CD4-positive, alpha-beta T cell treated with Interleukin-17A for 4 hours (primary cell): ENCODE data around the gene RGP1.

Experiments
- DNase-seq: peaks from one replicate; pipeline ENCODE4 v3.0.0-alpha.2; 2020; ENCODE audit warnings: mixed read lengths

RGP1 gene

GRCh38 chr9:35723426-35723825, 25.7 kb upstream of the RGP1 start:
- DNase-seq, result no peak

- DNase-seq, result no peak
Measured at GRCh38 chr9:35723908-35724307, 25.2 kb upstream of the RGP1 start.

DNA sequence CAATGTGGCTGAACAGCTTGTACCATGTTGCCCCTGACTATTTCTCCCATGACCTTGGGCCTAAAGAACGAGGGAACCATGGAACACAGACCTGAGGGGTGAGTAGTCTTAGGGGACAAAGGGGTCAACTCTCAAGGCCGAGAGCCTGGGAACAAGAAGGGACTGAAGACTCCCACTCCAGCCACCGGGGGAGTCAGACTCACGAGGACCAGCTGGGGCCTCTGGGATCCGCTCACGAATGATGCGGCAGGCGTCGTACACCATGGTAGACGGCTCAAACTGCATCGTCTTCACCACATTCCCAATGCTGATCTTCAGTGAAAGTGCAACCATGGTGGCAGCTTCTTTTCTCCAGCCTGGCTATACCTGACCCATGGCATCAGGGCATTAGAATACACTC, 23.7 kb upstream of the RGP1 start:
- no peak for DNase-seq

GRCh38 chr9:35726931-35727330, 22.2 kb upstream of the RGP1 start:
- peak; percentile 61 for DNase-seq

DNA sequence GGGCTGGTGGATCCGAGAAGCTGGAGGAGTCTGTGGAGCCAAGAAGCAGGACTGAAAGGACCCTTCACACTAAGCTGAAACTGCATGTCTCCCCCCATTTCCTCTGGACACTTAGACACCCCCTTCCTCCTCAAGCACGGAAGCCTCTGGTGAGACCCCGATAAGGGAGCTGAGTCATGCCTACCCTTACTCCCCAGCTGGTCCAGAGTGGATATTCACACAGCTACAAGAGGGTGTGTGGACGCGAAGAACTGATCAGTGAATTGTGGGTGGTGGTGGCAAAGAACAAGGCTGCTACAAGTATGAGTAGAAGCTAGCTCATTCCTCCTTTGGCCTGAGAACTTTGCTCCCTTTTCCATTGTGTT, 21.4 kb upstream of the RGP1 start:
- no peak for DNase-seq

GRCh38 chr9:35728041-35728971, 20.8 kb upstream of the RGP1 start:
- DNase-seq, result peak; percentile 54

- DNase-seq, result no peak
Measured at GRCh38 chr9:35729101-35729500, 20.0 kb upstream of the RGP1 start.

DNA sequence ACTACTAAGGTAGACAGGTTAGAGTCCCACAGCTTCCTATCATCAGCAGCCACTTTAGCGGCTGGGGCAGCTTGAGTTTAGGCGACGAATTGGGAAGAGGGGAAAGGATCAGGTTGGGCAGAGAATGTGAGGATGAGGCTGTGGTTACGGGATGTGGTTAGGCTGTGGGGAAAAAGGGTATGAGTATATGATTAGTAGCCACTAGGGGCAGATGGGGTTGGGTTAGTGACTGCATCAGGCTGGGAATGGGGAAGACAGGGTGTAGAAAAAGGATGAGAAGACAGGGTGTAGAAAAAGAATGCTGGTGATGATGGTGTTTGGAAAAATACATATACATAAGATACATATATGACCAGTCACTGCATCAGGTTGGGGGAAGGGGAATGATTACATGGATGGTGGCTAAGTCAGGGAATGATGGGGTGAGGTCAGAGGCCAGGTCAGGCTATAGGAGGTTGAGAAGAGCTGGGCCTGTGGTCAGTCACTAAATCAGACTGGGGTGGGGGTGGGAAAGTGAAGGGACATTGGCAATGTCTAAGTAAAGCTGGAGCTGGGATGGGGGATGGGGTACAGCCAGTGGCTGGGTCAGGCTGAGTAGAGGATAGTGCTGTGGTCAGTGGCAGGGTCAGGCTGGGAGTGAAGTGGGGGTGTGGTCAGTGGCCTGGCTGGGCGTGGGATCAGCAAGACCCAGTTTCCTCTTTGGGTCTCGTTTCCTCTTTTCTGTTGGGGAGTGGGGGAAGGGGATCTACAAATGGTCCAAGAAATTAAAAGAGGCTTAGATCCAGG, 19.2 kb upstream of the RGP1 start:
- DNase-seq, result peak; percentile 37

DNA sequence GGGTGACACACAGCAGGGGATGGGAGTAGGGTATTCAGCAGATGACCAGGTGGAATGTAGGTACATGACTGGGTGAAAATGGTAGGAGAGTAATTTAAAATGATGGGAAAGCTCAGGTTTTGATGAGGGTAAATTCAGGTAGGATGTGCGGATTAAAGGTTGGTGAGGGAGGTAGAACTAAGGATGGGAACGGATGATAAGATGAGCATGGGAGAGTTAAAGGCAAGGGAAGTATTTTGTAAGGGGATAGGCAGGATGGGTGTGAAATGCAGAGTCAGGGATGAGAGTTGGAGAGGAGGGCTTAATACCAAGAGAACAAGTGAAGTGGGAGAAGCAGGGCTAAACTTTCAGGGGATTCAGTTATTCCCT, 18.6 kb upstream of the RGP1 start:
- no peak for DNase-seq

GRCh38 chr9:35731415-35732184, 17.5 kb upstream of the RGP1 start:
- peak; percentile 44 for DNase-seq

GRCh38 chr9:35732185-35732799, 16.8 kb upstream of the RGP1 start, which contains the start of the genes CREB3 and TLN1:
Gene CREB3, plus strand, starts transcription at chr9:35732666. Its CDS starts 107 bp downstream, at chr9:35732773.
Gene TLN1, minus strand, starts transcription at chr9:35732195. Its CDS starts 6,501 bp downstream, at chr9:35725694.
- peak; percentile 97 for DNase-seq

DNA sequence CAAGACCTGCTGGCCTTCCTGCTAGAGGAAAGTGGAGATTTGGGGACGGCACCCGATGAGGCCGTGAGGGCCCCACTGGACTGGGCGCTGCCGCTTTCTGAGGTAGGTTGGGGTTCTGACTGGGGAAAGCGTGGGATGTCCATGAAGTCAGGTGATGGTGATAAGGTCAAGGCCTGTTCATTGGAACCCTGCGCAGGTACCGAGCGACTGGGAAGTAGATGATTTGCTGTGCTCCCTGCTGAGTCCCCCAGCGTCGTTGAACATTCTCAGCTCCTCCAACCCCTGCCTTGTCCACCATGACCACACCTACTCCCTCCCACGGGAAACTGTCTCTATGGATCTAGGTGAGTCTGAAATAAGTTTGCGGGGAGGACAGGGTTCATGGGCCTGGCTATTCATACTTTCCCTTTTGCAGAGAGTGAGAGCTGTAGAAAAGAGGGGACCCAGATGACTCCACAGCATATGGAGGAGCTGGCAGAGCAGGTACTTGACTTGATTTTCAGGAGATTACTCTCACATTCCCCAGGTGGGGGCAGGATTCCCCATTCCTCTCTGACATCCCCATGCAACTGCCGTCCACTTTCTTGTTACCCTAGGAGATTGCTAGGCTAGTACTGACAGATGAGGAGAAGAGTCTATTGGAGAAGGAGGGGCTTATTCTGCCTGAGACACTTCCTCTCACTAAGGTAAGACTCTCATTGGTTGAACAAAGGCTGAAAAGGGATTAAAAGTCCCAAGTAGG, 16.1 kb upstream of the RGP1 start:
- peak; percentile 11 for DNase-seq

DNA sequence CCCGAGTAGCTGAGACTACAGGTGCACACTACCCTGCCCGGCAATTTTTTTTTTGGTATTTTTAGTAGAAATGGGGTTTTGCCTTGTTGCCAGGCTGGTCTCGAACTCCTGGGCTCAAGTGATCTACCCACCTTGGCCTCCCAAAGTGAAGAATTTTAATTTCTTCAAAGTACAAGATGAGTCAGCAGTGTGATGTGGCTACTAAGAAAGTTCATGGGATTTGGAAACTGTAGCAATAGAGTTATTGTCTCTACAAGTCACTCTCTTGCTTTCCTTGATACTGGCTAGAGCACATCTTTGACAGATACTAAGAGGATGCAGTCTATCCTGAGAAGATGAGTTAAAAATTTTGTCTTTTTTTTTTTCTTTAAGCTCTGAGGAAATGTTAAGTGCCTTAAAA, 15.0 kb upstream of the RGP1 start:
- DNase-seq, result no peak

DNA sequence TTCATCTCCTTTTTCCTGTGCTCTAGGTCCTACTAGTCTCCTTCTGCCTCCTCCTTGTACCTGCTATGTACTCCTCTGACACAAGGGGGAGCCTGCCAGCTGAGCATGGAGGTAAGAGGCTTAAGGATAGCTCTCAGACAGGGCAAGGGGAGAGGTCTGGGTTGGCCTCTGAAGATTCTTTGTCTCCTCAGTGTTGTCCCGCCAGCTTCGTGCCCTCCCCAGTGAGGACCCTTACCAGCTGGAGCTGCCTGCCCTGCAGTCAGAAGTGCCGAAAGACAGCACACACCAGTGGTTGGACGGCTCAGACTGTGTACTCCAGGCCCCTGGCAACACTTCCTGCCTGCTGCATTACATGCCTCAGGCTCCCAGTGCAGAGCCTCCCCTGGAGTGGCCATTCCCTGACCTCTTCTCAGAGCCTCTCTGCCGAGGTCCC, 12.9 kb upstream of the RGP1 start:
- peak; percentile 72 for DNase-seq

- no peak for DNase-seq
Measured at GRCh38 chr9:35737143-35737542, 11.9 kb upstream of the RGP1 start.

DNA sequence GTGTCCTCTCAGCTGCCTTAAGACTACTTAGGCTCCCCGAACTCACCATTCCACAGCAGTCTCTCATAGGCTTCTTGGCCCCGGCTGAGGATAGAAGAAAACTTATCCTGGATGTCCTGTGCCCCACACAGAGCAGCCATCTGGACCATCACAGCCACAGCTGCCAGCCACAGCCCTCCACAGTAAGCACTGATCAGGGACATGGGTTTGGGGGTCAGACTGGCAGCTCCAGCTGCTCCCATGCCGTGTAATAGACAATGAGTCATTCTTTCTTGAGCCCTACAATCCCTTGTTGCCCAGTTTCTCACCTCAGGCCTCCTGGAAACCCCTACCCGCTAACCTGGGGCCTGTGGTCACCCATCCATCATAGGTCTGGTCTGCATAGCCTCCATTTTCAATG, 10.9 kb upstream of the RGP1 start:
- no peak for DNase-seq

GRCh38 chr9:35738924-35739323, 10.2 kb upstream of the RGP1 start:
- no peak for DNase-seq

- DNase-seq, result no peak
Measured at GRCh38 chr9:35740243-35740642, 8.8 kb upstream of the RGP1 start.

GRCh38 chr9:35741740-35742139, 7.3 kb upstream of the RGP1 start:
- peak; percentile 14 for DNase-seq

DNA sequence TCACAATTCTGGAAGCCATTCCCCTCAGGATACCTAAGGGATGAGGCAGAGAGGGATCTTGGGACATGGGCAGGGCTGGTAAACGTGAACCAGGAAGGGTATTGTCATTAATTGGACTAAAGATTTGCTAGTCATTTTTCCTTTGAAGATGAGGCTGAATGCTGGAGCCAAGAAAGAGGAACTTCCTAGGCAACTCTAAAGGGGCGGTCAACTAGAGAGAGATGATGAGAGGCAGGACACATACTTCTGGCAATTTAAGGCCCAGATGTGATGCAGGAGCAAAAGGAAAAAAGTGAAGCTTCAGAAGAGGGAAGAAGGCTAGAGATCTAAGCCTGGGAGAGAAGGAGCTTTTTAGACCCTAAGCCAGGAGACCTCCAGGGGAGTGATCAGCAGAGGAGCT, 5.6 kb upstream of the RGP1 start:
- no peak for DNase-seq

DNA sequence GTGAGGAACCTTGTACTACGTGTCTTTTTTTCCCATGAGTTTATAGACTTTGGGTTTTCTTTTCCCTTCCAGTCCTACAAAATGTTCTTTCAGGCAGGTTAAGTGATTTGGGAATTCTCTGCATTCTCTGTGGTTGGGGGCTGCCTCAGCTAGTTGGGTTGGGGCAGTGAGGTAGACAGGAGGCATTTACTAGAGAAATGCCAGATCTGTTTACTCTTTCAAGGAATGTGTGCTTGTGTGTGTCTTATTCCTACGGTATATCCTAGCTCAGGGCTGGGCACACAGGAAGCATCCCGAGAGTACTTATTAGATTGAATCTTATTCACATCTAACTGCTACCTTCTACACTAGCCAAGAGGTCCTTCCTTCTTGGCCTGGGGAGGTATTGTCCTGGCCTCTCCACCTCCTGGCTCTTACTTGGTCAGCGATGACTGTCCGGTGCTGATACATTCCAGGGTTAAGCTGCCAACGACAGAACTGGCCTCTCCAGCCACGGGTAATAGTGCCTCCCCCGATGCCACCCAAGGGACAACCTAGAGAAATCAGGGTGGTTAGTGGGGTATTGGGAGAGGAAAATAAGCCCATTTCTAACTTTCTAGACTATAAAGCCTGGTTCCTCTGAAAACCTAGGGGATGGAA, 5.1 kb upstream of the RGP1 start:
- no peak for DNase-seq
